WTC11 (cell line): ENCODE data around the gene CPT1A. TPM values are rescaled to one million over a fixed set of nuclear protein-coding genes. Genes with fewer than 3 reads are reported as not detected.

ENCODE experiments used
- ATAC-seq: fragments of 200-7000 bp; cut with Tn5 transposase; 2 replicates; pipeline ENCODE4 v1.10.0; 2021; ENCODE audit warnings: mild to moderate bottlenecking, moderate library complexity
- CTCF ChIA-PET: fragments of 300-600 bp; sonication (Branson Sonifier 250); formaldehyde crosslinking; loops from one replicate; lab custom pipeline; 2021; ENCODE audit warnings: antibody characterized with exemption; lab: Charles Lee
- POLR2A ChIA-PET: fragments of 350-600 bp; sonication (Branson Sonifier 250); formaldehyde crosslinking; loops from one replicate; lab custom pipeline; 2021; ENCODE audit warnings: antibody characterized with exemption; lab: Charles Lee
- DNase-seq: peaks from one replicate; pipeline ENCODE4 v3.0.0; 2021; ENCODE audit warnings: low spot score
- H3K27ac Mint-ChIP-seq: 2 replicates; pipeline ENCODE4 v1.8.0; 2021; ENCODE audit warnings: mixed read lengths
- H3K27me3 Mint-ChIP-seq: 2 replicates; pipeline ENCODE4 v1.8.0; 2021; ENCODE audit warnings: low read depth, mild to moderate bottlenecking, moderate library complexity, mixed read lengths
- H3K36me3 Mint-ChIP-seq: 2 replicates; pipeline ENCODE4 v1.8.0; 2021; ENCODE audit warnings: mixed read lengths
- H3K4me1 Mint-ChIP-seq: 2 replicates; pipeline ENCODE4 v1.8.0; 2022; ENCODE audit warnings: mixed read lengths
- H3K4me3 Mint-ChIP-seq: 2 replicates; pipeline ENCODE4 v1.8.0; 2021; ENCODE audit warnings: mild to moderate bottlenecking, moderate library complexity, mixed read lengths
- H3K9me3 Mint-ChIP-seq: 2 replicates; pipeline ENCODE4 v1.8.0; 2021; ENCODE audit warnings: mixed read lengths
- CDX4 ChIP-seq: fragments of 250-450 bp; sonication (Bioruptor Pico); IDR thresholded peaks from 2 replicates; pipeline ENCODE4 v1.9.0; 2021; ENCODE audit warnings: moderate library complexity, mild to moderate bottlenecking, inconsistent platforms, borderline replicate concordance
- E2F4 ChIP-seq: sonication (generic); formaldehyde crosslinking; IDR thresholded peaks from 2 replicates; pipeline ENCODE4 v1.8.1; 2022; ENCODE audit warnings: low read depth, mild to moderate bottlenecking, moderate library complexity, missing genetic modification reagents, borderline replicate concordance
- ESRRA ChIP-seq: sonication (generic); formaldehyde crosslinking; IDR thresholded peaks from 2 replicates; pipeline ENCODE4 v1.8.1; 2022; ENCODE audit warnings: mild to moderate bottlenecking, missing genetic modification reagents, borderline replicate concordance
- FOXP1 ChIP-seq: sonication (generic); formaldehyde crosslinking; IDR thresholded peaks from 2 replicates; pipeline ENCODE4 v1.8.0; 2022; ENCODE audit warnings: missing genetic modification reagents, mild to moderate bottlenecking, moderate library complexity, borderline replicate concordance
- IRF2 ChIP-seq: sonication (generic); formaldehyde crosslinking; IDR thresholded peaks from 2 replicates; pipeline ENCODE4 v1.8.0; 2022; ENCODE audit warnings: low read depth, missing genetic modification reagents, borderline replicate concordance
- JAZF1 ChIP-seq: fragments of 250-450 bp; sonication (Bioruptor Pico); IDR thresholded peaks from 2 replicates; pipeline ENCODE4 v1.9.0; 2021; ENCODE audit warnings: moderate library complexity, mild to moderate bottlenecking, inconsistent platforms
- MXD4 ChIP-seq: fragments of 250-450 bp; sonication (Bioruptor Pico); IDR thresholded peaks from 2 replicates; pipeline ENCODE4 v1.8.0; 2021; ENCODE audit warnings: mild to moderate bottlenecking, moderate library complexity, borderline replicate concordance
- NFYB ChIP-seq: sonication (generic); formaldehyde crosslinking; conservative IDR thresholded peaks from 2 replicates; pipeline ENCODE4 v1.8.0; 2022; ENCODE audit warnings: low read depth, missing genetic modification reagents
- NR2C2 ChIP-seq: sonication (generic); formaldehyde crosslinking; IDR thresholded peaks from 2 replicates; pipeline ENCODE4 v1.8.0; 2022; ENCODE audit warnings: mild to moderate bottlenecking, missing genetic modification reagents
- NR3C1 ChIP-seq: sonication (generic); formaldehyde crosslinking; conservative IDR thresholded peaks from 2 replicates; pipeline ENCODE4 v1.8.1; 2023; ENCODE audit warnings: low read depth, mild to moderate bottlenecking, missing genetic modification reagents
- SMAD3 ChIP-seq: sonication (generic); formaldehyde crosslinking; IDR thresholded peaks from 2 replicates; pipeline ENCODE4 v1.8.0; 2022; ENCODE audit warnings: missing genetic modification reagents, mild to moderate bottlenecking, borderline replicate concordance
- SMAD4 ChIP-seq: sonication (generic); formaldehyde crosslinking; IDR thresholded peaks from 2 replicates; pipeline ENCODE4 v1.8.0; 2022; ENCODE audit warnings: mild to moderate bottlenecking, missing genetic modification reagents
- TEAD4 ChIP-seq: sonication (generic); formaldehyde crosslinking; IDR thresholded peaks from 2 replicates; pipeline ENCODE4 v1.8.0; 2022; ENCODE audit warnings: mild to moderate bottlenecking, missing genetic modification reagents
- ZBTB21 ChIP-seq: sonication (generic); formaldehyde crosslinking; IDR thresholded peaks from 2 replicates; pipeline ENCODE4 v1.8.1; 2023; ENCODE audit warnings: mild to moderate bottlenecking, missing genetic modification reagents, borderline replicate concordance
- ZSCAN18 ChIP-seq: fragments of 250-450 bp; sonication (Bioruptor Pico); IDR thresholded peaks from 2 replicates; pipeline ENCODE4 v2.1.2; 2022; ENCODE audit warnings: mild to moderate bottlenecking, moderate library complexity
- total RNA-seq: library from RNA; stranded (reverse); gene quantifications from 3 replicates; pipeline ENCODE4 v1.2.3, GENCODE V29; 2021
- TF ChIP-seq, protein P1 (sequence below): sonication (generic); formaldehyde crosslinking; IDR thresholded peaks from 2 replicates; pipeline ENCODE4 v1.8.0; 2023; ENCODE audit warnings: missing genetic modification reagents
- TF ChIP-seq, protein P2 (sequence below): sonication (generic); formaldehyde crosslinking; IDR thresholded peaks from 2 replicates; pipeline ENCODE4 v1.8.1; 2022; ENCODE audit warnings: missing genetic modification reagents, borderline replicate concordance
- TF ChIP-seq, protein P3 (sequence below): sonication (generic); formaldehyde crosslinking; IDR thresholded peaks from 2 replicates; pipeline ENCODE4 v1.8.0; 2023; ENCODE audit warnings: missing genetic modification reagents, mild to moderate bottlenecking, borderline replicate concordance
- TF ChIP-seq, protein P4 (sequence below): sonication (generic); formaldehyde crosslinking; IDR thresholded peaks from 2 replicates; pipeline ENCODE4 v1.8.1; 2022; ENCODE audit warnings: mild to moderate bottlenecking, missing genetic modification reagents, moderate library complexity, borderline replicate concordance

Gene CPT1A
- total RNA-seq, 1 experiment from 2014 or later: 28.1 TPM

- H3K4me3 Mint-ChIP-seq: no peak overlapping the region
- H3K9me3 Mint-ChIP-seq: no peaks in the 10 kb centered on the region
- no peaks in the 10 kb centered on the region for H3K27me3 Mint-ChIP-seq
- no peak for DNase-seq
- ATAC-seq: no peak
- peak overlapping the region; percentile 84; the same call in 1 of the 2 replicates for H3K27ac Mint-ChIP-seq
- H3K36me3 Mint-ChIP-seq: peaks cover 18% of the 10 kb centered on the region
- TF ChIP-seq, protein P1, sequence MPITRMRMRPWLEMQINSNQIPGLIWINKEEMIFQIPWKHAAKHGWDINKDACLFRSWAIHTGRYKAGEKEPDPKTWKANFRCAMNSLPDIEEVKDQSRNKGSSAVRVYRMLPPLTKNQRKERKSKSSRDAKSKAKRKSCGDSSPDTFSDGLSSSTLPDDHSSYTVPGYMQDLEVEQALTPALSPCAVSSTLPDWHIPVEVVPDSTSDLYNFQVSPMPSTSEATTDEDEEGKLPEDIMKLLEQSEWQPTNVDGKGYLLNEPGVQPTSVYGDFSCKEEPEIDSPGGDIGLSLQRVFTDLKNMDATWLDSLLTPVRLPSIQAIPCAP (CRISPR knock-in tag): no peak
- no peak for TF ChIP-seq SMAD3 (CRISPR knock-in tag)
- TF ChIP-seq CDX4: no peak
- no peak for TF ChIP-seq ESRRA
- TF ChIP-seq JAZF1 (CRISPR knock-in tag): no peak
- no peak for TF ChIP-seq IRF2 (CRISPR knock-in tag)
- no peak for TF ChIP-seq E2F4 (CRISPR knock-in tag)
- no peak for TF ChIP-seq MXD4 (CRISPR knock-in tag)
- TF ChIP-seq ZSCAN18 (CRISPR knock-in tag): no peak
- TF ChIP-seq, protein P2, sequence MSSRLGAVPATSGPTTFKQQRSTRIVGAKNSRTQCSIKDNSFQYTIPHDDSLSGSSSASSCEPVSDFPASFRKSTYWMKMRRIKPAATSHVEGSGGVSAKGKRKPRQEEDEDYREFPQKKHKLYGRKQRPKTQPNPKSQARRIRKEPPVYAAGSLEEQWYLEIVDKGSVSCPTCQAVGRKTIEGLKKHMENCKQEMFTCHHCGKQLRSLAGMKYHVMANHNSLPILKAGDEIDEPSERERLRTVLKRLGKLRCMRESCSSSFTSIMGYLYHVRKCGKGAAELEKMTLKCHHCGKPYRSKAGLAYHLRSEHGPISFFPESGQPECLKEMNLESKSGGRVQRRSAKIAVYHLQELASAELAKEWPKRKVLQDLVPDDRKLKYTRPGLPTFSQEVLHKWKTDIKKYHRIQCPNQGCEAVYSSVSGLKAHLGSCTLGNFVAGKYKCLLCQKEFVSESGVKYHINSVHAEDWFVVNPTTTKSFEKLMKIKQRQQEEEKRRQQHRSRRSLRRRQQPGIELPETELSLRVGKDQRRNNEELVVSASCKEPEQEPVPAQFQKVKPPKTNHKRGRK (CRISPR knock-in tag): no peak
- TF ChIP-seq, protein P3, sequence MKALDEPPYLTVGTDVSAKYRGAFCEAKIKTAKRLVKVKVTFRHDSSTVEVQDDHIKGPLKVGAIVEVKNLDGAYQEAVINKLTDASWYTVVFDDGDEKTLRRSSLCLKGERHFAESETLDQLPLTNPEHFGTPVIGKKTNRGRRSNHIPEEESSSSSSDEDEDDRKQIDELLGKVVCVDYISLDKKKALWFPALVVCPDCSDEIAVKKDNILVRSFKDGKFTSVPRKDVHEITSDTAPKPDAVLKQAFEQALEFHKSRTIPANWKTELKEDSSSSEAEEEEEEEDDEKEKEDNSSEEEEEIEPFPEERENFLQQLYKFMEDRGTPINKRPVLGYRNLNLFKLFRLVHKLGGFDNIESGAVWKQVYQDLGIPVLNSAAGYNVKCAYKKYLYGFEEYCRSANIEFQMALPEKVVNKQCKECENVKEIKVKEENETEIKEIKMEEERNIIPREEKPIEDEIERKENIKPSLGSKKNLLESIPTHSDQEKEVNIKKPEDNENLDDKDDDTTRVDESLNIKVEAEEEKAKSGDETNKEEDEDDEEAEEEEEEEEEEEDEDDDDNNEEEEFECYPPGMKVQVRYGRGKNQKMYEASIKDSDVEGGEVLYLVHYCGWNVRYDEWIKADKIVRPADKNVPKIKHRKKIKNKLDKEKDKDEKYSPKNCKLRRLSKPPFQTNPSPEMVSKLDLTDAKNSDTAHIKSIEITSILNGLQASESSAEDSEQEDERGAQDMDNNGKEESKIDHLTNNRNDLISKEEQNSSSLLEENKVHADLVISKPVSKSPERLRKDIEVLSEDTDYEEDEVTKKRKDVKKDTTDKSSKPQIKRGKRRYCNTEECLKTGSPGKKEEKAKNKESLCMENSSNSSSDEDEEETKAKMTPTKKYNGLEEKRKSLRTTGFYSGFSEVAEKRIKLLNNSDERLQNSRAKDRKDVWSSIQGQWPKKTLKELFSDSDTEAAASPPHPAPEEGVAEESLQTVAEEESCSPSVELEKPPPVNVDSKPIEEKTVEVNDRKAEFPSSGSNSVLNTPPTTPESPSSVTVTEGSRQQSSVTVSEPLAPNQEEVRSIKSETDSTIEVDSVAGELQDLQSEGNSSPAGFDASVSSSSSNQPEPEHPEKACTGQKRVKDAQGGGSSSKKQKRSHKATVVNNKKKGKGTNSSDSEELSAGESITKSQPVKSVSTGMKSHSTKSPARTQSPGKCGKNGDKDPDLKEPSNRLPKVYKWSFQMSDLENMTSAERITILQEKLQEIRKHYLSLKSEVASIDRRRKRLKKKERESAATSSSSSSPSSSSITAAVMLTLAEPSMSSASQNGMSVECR: no peak
- no peak for TF ChIP-seq NR3C1 (CRISPR knock-in tag)
- no peak for TF ChIP-seq FOXP1 (CRISPR knock-in tag)
- TF ChIP-seq SMAD4: no peak
- TF ChIP-seq NFYB: no peak
- TF ChIP-seq TEAD4 (CRISPR knock-in tag): no peak
- no peak for TF ChIP-seq ZBTB21 (CRISPR knock-in tag)
- TF ChIP-seq NR2C2 (CRISPR knock-in tag): no peak
- TF ChIP-seq, protein P4, sequence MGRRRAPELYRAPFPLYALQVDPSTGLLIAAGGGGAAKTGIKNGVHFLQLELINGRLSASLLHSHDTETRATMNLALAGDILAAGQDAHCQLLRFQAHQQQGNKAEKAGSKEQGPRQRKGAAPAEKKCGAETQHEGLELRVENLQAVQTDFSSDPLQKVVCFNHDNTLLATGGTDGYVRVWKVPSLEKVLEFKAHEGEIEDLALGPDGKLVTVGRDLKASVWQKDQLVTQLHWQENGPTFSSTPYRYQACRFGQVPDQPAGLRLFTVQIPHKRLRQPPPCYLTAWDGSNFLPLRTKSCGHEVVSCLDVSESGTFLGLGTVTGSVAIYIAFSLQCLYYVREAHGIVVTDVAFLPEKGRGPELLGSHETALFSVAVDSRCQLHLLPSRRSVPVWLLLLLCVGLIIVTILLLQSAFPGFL (CRISPR knock-in tag): no peak
- TF ChIP-seq, all 79 proteins: peak for 0
- POLR2A ChIA-PET: interaction anchor here (0.7 kb wide), 1 partner anchor 173 kb away, joined by 6 read pairs; no protein-coding TSS in a partner anchor
- peaks cover 10% of the 10 kb centered on the region for H3K4me1 Mint-ChIP-seq
- CTCF ChIA-PET: interaction anchor here (0.6 to 2.8 kb wide), 2 partner anchors 30 to 189 kb away, joined by 3 to 9 read pairs; no protein-coding TSS in a partner anchor
These were observed 74.0 kb downstream of the CPT1A start for GRCh38 chr11:68767672-68768071.
